22Rv1 (cell line): ENCODE results near the gene IER3.

ENCODE experiments used
- CTCF ChIP-seq: fragments of 450-650 bp; IDR thresholded peaks from 2 replicates; pipeline ENCODE4 v1.5.1; 2017; ENCODE audit warnings: mild to moderate bottlenecking
- ZFX ChIP-seq: fragments of 450-650 bp; IDR thresholded peaks from 2 replicates; pipeline ENCODE4 v1.6.1; 2017; ENCODE audit warnings: antibody characterized with exemption, borderline replicate concordance

- no peak for TF ChIP-seq CTCF
- no peak for TF ChIP-seq ZFX
These were observed 19.3 kb downstream of the IER3 start for GRCh38 chr6:30724906-30725667.
